Skeletal muscle satellite cell (primary cell): ENCODE results near the gene VPS18. TPM values are rescaled to one million over a fixed set of nuclear protein-coding genes. Genes with fewer than 3 reads are reported as not detected.

Experiments used
- H3K27me3 ChIP-seq: 2 replicates; pipeline ENCODE4 v1.7.0; 2013; ENCODE audit warnings: low read length; ENCODE audit not compliant: control insufficient read depth, insufficient read depth
- H3K36me3 ChIP-seq: 2 replicates; pipeline ENCODE4 v1.7.0; 2013; ENCODE audit warnings: mild to moderate bottlenecking, control low read depth, low read length; ENCODE audit not compliant: insufficient read depth
- H3K4me1 ChIP-seq: 2 replicates; pipeline ENCODE4 v1.7.0; 2013; ENCODE audit warnings: low read length; ENCODE audit not compliant: control insufficient read depth, insufficient read depth
- H3K4me2 ChIP-seq: 2 replicates; pipeline ENCODE4 v1.7.0; 2013; ENCODE audit warnings: mild to moderate bottlenecking, low read length
- H3K4me3 ChIP-seq: 2 replicates; pipeline ENCODE4 v1.7.0; 2013; ENCODE audit warnings: low read length
- H3K9ac ChIP-seq: 2 replicates; pipeline ENCODE4 v1.7.0; 2013; ENCODE audit warnings: mild to moderate bottlenecking, low read depth, low read length, moderate library complexity
- H3K9me3 ChIP-seq: replicated peaks from 2 replicates; pipeline ENCODE4 v1.7.0; 2013; ENCODE audit warnings: mild to moderate bottlenecking, control low read depth, low read length
- total RNA-seq: library from RNA; depleted of rRNA; stranded (reverse); fragments of >200 nt; gene quantifications from 2 replicates; pipeline ENCODE4 v1.2.3, GENCODE V29; 2012; rRNA removed

The VPS18 gene
- total RNA-seq = 41.5 and 43.6 TPM in 2 replicates

GRCh38 chr15:40893733-40894680 lies at the start of gene VPS18:
TSS of gene VPS18 (plus strand) at chr15:40894450. CDS start at chr15:40894769, 319 bp downstream.
- Histone ChIP-seq H3K4me2 (peak within 1 kb of the TSS; percentile 98), H3K36me3 (peaks cover 19% of the 10 kb centered on the region), H3K4me1 (peaks cover 14% of the 10 kb centered on the region), H3K9me3 (no peaks in the 10 kb centered on the region), H3K9ac (peak within 1 kb of the TSS; percentile 97), H3K4me3 (peak within 1 kb of the TSS; percentile 87), H3K27me3 (no peaks in the 10 kb centered on the region)

GRCh38 chr15:40844696-40845030 lies 49.6 kb upstream of the VPS18 start:
- H3K9ac ChIP-seq = no peak overlapping the region
- peak overlapping the region; percentile 52 for H3K4me3 ChIP-seq
- H3K36me3 ChIP-seq = no peaks in the 10 kb centered on the region
- H3K4me1 ChIP-seq = peaks cover 12% of the 10 kb centered on the region
- H3K27me3 ChIP-seq = peaks cover 52% of the 10 kb centered on the region
- H3K9me3 ChIP-seq = no peaks in the 10 kb centered on the region
- peak overlapping the region; percentile 82 for H3K4me2 ChIP-seq

GRCh38 chr15:40845036-40845435 lies 49.2 kb upstream of the VPS18 start:
- Histone ChIP-seq H3K4me3 (peak overlapping the region; percentile 52), H3K36me3 (no peaks in the 10 kb centered on the region), H3K4me2 (peak overlapping the region; percentile 82), H3K27me3 (peaks cover 52% of the 10 kb centered on the region), H3K9ac (no peak overlapping the region), H3K4me1 (peaks cover 12% of the 10 kb centered on the region), H3K9me3 (no peaks in the 10 kb centered on the region)

- Histone ChIP-seq H3K36me3 (no peaks in the 10 kb centered on the region), H3K9me3 (no peaks in the 10 kb centered on the region), H3K4me2 (no peak overlapping the region), H3K4me1 (peaks cover 12% of the 10 kb centered on the region), H3K4me3 (no peak overlapping the region), H3K27me3 (peaks cover 55% of the 10 kb centered on the region), H3K9ac (no peak overlapping the region)
These were observed 48.6 kb upstream of the VPS18 start for GRCh38 chr15:40845511-40846284.

GRCh38 chr15:40846841-40847222 lies 47.4 kb upstream of the VPS18 start:
- no peak overlapping the region for H3K4me2 ChIP-seq
- H3K36me3 ChIP-seq = no peaks in the 10 kb centered on the region
- H3K27me3 ChIP-seq = peaks cover 47% of the 10 kb centered on the region
- H3K9ac ChIP-seq = no peak overlapping the region
- no peaks in the 10 kb centered on the region for H3K9me3 ChIP-seq
- no peak overlapping the region for H3K4me3 ChIP-seq
- peaks cover 12% of the 10 kb centered on the region for H3K4me1 ChIP-seq

- Histone ChIP-seq H3K36me3 (no peaks in the 10 kb centered on the region), H3K9me3 (no peaks in the 10 kb centered on the region), H3K4me3 (no peak overlapping the region), H3K27me3 (peaks cover 43% of the 10 kb centered on the region), H3K9ac (no peak overlapping the region), H3K4me1 (peaks cover 12% of the 10 kb centered on the region), H3K4me2 (no peak overlapping the region)
These were observed 46.9 kb upstream of the VPS18 start for GRCh38 chr15:40847223-40847961.

- peaks cover 19% of the 10 kb centered on the region for H3K27me3 ChIP-seq
- H3K4me1 ChIP-seq = no peaks in the 10 kb centered on the region
- no peak overlapping the region for H3K4me2 ChIP-seq
- H3K9me3 ChIP-seq = no peaks in the 10 kb centered on the region
- H3K36me3 ChIP-seq = no peaks in the 10 kb centered on the region
- H3K4me3 ChIP-seq = no peak overlapping the region
- no peak overlapping the region for H3K9ac ChIP-seq
These were observed 43.6 kb upstream of the VPS18 start for GRCh38 chr15:40850576-40851112.

GRCh38 chr15:40852529-40852928 lies 41.7 kb upstream of the VPS18 start:
- H3K9ac ChIP-seq = no peak overlapping the region
- no peaks in the 10 kb centered on the region for H3K36me3 ChIP-seq
- no peaks in the 10 kb centered on the region for H3K9me3 ChIP-seq
- H3K4me2 ChIP-seq = no peak overlapping the region
- H3K4me3 ChIP-seq = no peak overlapping the region
- H3K27me3 ChIP-seq = peaks cover 12% of the 10 kb centered on the region
- no peaks in the 10 kb centered on the region for H3K4me1 ChIP-seq

GRCh38 chr15:40853241-40853890 lies 40.9 kb upstream of the VPS18 start:
- no peaks in the 10 kb centered on the region for H3K36me3 ChIP-seq
- H3K4me3 ChIP-seq = no peak overlapping the region
- no peak overlapping the region for H3K4me2 ChIP-seq
- H3K4me1 ChIP-seq = no peaks in the 10 kb centered on the region
- peaks cover 9% of the 10 kb centered on the region for H3K27me3 ChIP-seq
- H3K9ac ChIP-seq = no peak overlapping the region
- no peaks in the 10 kb centered on the region for H3K9me3 ChIP-seq

- no peak overlapping the region for H3K9ac ChIP-seq
- H3K4me3 ChIP-seq = no peak overlapping the region
- H3K9me3 ChIP-seq = no peaks in the 10 kb centered on the region
- H3K4me2 ChIP-seq = no peak overlapping the region
- H3K36me3 ChIP-seq = no peaks in the 10 kb centered on the region
- H3K4me1 ChIP-seq = no peaks in the 10 kb centered on the region
- peaks cover 9% of the 10 kb centered on the region for H3K27me3 ChIP-seq
These were observed 40.1 kb upstream of the VPS18 start for GRCh38 chr15:40854161-40854560.
